Thoracic aorta (tissue), 2 donors: ENCODE measurements around the gene FARP1. TPM values are rescaled to one million over a fixed set of nuclear protein-coding genes. Genes with fewer than 3 reads are reported as not detected.

Experiments
- ATAC-seq: fragments of 150-250 bp; one replicate; pipeline ENCODE4 v1.8.0; 2017; ENCODE audit warnings: low read depth; ENCODE audit not compliant: insufficient number of reproducible peaks, low FRiP score
- DNase-seq: peaks from one replicate; pipeline ENCODE4 v3.0.0-alpha.2; 2020; ENCODE audit warnings: low spot score
- H3K27ac ChIP-seq, 2 donors: fragments of 200-600 bp; sonication (generic); 1 replicate in 1 of 2; 2 replicates in 1 of 2; pipeline ENCODE4 v1.5.1; 2016; ENCODE audit warnings: mild to moderate bottlenecking in 2 of 2, moderate library complexity in 2 of 2
- H3K27me3 ChIP-seq: fragments of 200-600 bp; sonication (generic); replicated peaks from 2 replicates; pipeline ENCODE4 v1.6.0; 2016; ENCODE audit warnings: mild to moderate bottlenecking; ENCODE audit not compliant: insufficient read depth
- H3K36me3 ChIP-seq: fragments of 200-600 bp; sonication (generic); one replicate; pipeline ENCODE4 v1.5.1; 2016
- H3K4me1 ChIP-seq, 2 donors: fragments of 200-600 bp; sonication (generic); 1 replicate in 1 of 2; 2 replicates in 1 of 2; pipeline versions ENCODE4 v1.5.1 to v1.6.0; 2016; ENCODE audit warnings: low read depth in 2 of 2, mild to moderate bottlenecking in 1 of 2; ENCODE audit not compliant: control insufficient read depth in 1 of 2
- H3K4me3 ChIP-seq: fragments of 200-600 bp; sonication (generic); 2 replicates; pipeline ENCODE4 v1.5.1; 2016; ENCODE audit warnings: mild to moderate bottlenecking
- H3K9me3 ChIP-seq: fragments of 200-600 bp; sonication (generic); 2 replicates; pipeline ENCODE4 v1.5.1; 2016
- total RNA-seq, 2 donors: library from RNA; depleted of rRNA; stranded (reverse); fragments of >200 nt; gene quantifications; one replicate each; pipeline versions ENCODE4 v1.1.0 to v1.2.3, GENCODE V29; 2016
- TF ChIP-seq, protein P1 (sequence below): fragments of 200-600 bp; sonication (generic); IDR thresholded peaks from one replicate; pipeline ENCODE4 v1.5.1; 2019; ENCODE audit warnings: antibody characterized with exemption

FARP1 gene
- total RNA-seq, 2 donors from 2014 or later = 17.6 to 30.3 TPM

DNA sequence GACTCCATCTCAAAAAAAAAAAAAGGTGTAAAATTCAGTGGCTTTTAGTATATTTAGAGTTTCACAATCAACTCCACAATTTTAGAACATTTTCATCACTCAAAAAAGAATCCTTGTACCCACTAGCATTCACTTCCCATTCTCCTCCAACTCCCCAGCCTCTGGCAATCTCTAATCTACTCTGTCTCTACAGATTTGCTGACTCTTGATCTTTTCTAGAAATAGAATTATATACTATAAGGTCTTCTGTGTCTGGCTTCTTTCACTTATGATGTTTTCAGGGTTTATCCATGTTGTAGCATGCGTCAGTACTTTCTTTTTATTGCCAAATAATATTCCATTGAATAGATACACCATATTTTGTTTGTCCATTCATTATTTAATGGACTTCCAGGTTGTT lies 8.0 kb upstream of the FARP1 start:
- TF ChIP-seq, protein P1, sequence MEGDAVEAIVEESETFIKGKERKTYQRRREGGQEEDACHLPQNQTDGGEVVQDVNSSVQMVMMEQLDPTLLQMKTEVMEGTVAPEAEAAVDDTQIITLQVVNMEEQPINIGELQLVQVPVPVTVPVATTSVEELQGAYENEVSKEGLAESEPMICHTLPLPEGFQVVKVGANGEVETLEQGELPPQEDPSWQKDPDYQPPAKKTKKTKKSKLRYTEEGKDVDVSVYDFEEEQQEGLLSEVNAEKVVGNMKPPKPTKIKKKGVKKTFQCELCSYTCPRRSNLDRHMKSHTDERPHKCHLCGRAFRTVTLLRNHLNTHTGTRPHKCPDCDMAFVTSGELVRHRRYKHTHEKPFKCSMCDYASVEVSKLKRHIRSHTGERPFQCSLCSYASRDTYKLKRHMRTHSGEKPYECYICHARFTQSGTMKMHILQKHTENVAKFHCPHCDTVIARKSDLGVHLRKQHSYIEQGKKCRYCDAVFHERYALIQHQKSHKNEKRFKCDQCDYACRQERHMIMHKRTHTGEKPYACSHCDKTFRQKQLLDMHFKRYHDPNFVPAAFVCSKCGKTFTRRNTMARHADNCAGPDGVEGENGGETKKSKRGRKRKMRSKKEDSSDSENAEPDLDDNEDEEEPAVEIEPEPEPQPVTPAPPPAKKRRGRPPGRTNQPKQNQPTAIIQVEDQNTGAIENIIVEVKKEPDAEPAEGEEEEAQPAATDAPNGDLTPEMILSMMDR = no peak
- ATAC-seq = no peak

DNA sequence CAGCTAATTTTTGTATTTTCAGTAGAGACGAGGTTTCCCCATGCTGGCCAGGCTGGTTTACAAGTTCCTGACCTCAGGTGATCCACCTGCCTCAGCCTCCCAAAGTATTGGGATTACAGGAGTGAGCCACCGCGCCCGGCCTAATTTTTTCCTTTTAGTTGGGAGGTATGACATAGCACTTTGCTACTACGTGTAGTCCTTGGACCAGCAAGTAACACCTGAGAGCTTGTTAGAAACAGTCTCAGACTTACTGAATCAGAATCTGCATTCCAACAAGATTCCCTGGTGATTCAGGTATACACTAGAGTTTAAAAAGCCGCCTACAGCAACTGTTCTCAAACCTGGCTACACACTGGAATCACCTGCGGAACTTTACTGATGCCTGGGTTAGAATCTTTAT lies 1.8 kb upstream of the FARP1 start:
- TF ChIP-seq, protein P1 = no peak
- no peaks in the 10 kb centered on the region for H3K36me3 ChIP-seq

More for the DNA sequence above, 8.0 kb upstream of the FARP1 start:
- H3K36me3 ChIP-seq = no peaks in the 10 kb centered on the region
- no peak overlapping the region for H3K4me3 ChIP-seq
- no peaks in the 10 kb centered on the region for H3K4me1 ChIP-seq
- no peak for DNase-seq
- no peaks in the 10 kb centered on the region for H3K27me3 ChIP-seq
- no peak overlapping the region for H3K27ac ChIP-seq
- H3K9me3 ChIP-seq = no peaks in the 10 kb centered on the region

DNA sequence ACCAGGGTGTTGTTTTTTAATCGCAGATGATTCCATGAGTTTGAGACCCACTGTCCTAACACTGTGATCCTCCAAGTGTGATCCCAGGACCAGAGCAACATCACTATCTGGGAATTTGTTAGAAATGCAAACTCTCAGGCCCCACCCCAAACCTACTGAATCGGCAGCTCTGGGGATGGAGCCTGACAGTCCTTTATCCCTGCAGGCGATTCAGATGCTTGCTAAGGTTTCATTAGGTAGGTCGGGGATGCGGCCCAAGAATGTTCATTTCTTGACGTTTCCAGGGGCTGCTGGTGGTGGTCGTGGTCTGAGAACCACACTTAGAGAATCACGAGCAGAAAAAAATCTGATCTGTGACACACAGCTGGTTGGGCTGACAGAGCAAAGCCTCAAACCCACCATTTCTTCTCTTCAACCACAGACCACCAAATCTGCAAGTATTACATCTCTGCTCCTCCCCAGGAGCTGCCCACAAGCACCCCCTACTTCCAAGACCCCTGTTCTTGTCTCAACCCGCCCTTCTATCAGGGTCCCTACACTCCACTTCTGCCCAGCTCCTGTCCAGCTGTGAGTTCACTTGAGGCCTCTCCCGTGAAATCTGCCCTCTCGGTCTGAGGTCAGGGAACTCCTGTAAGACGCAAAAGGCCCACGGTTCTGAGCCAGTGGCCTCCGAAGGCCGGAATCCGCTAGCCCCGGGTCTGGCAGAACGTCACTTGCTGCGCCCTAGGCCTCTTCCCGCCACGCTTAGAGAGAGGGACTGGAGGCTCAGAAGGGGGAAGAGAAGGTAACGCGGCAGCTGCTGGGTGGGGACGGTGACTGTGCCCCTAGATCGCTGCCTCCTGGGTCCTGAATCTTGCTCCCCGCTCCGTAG lies 1.1 kb upstream of the FARP1 start:
- ATAC-seq (no peak), DNase-seq (no peak)
- Histone ChIP-seq H3K4me3 (peak overlapping the region; percentile 71), H3K27me3 (no peaks in the 10 kb centered on the region), H3K9me3 (no peaks in the 10 kb centered on the region), H3K4me1 (peaks cover 9 to 29% of the 10 kb centered on the region in 2 donors), H3K27ac (peak overlapping the region in 1 of 2 donors; percentile 12), H3K36me3 (no peaks in the 10 kb centered on the region)
- TF ChIP-seq, protein P1 = no peak

More for the DNA sequence above, 1.8 kb upstream of the FARP1 start:
- Histone ChIP-seq H3K27ac (no peak overlapping the region), H3K4me1 (peaks cover 9 to 29% of the 10 kb centered on the region in 2 donors), H3K9me3 (no peaks in the 10 kb centered on the region), H3K27me3 (no peaks in the 10 kb centered on the region), H3K4me3 (no peak overlapping the region)
- ATAC-seq = no peak
- DNase-seq = no peak

DNA sequence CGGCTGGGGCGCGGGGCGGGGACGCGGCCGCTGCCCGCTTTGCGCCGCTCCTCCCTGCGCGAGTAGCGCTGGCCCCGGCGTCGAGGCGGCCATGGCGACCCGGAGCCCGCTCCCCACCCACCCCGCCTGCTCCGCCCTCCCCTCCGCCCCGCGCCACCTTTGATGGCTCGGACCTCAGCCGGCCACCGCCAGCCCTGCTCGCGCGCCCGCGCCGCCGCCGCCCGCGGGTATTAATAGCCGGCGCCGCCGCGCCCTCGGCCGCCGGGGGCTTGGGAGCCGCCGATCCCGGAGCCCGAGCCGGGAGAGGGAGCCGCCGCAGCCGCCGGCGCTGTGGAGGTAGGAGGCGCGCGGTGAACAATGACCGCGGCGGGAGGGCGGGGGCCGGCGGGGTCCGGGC lies 261 bp downstream of the FARP1 start:
- no peaks in the 10 kb centered on the region for H3K27me3 ChIP-seq
- H3K27ac ChIP-seq = no peak overlapping the region
- H3K9me3 ChIP-seq = no peaks in the 10 kb centered on the region
- H3K4me3 ChIP-seq = peak overlapping the region; percentile 85
- TF ChIP-seq, protein P1 = no peak
- no peaks in the 10 kb centered on the region for H3K36me3 ChIP-seq
- peaks cover 9 to 29% of the 10 kb centered on the region in 2 donors for H3K4me1 ChIP-seq
- DNase-seq = no peak
- ATAC-seq = peak; percentile 22

DNA sequence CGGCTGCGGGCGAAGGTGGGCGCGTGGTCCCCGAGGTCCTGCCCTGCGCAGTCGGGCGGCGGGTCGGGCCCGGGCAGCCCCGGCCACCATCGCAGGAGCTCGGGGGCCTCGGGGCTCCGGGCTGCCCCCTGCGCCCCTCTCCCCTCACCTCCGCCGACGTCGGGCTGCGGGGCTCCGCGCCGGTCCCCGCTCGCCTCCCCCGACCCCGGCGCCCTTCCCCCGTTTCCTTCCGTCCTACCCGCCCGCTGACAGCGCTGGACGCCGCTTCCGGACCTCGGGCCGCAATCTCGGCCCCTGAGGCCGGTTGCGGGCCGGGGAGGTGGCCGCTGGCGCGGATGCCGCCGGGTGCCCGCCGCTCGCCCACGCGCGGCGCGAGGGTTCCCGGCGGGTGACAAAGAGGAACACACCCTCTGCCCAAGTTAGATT lies 720 bp downstream of the FARP1 start:
- no peak for DNase-seq
- Histone ChIP-seq H3K27ac (no peak overlapping the region), H3K9me3 (no peaks in the 10 kb centered on the region), H3K4me3 (peak overlapping the region; percentile 85), H3K4me1 (peaks cover 9 to 29% of the 10 kb centered on the region in 2 donors), H3K27me3 (no peaks in the 10 kb centered on the region), H3K36me3 (no peaks in the 10 kb centered on the region)
- no peak for ATAC-seq
- TF ChIP-seq, protein P1 = no peak
